HAP-1 (cell line): ENCODE results near the gene MAN2A1.

ENCODE experiments used
- DNase-seq, 2 experiments: peaks; one replicate each; pipeline ENCODE4 v3.0.0-alpha.2; 2016 to 2020; ENCODE audit warnings: low spot score in 2 of 2
- H3K27me3 ChIP-seq: fragments of 250-450 bp; sonication (Bioruptor Pico); 2 replicates; pipeline ENCODE4 v1.5.1; 2020; ENCODE audit warnings: low read depth, mild to moderate bottlenecking, moderate library complexity
- H3K36me3 ChIP-seq: fragments of 250-450 bp; sonication (Bioruptor Pico); replicated peaks from 2 replicates; pipeline ENCODE4 v1.5.1; 2020; ENCODE audit warnings: mild to moderate bottlenecking
- H3K4me1 ChIP-seq: fragments of 250-450 bp; sonication (Bioruptor Pico); 2 replicates; pipeline ENCODE4 v1.5.1; 2020; ENCODE audit warnings: mild to moderate bottlenecking
- H3K4me3 ChIP-seq: fragments of 250-450 bp; sonication (Bioruptor Pico); 2 replicates; pipeline ENCODE4 v1.5.1; 2020; ENCODE audit warnings: mild to moderate bottlenecking, moderate library complexity
- H3K9me3 ChIP-seq: fragments of 250-450 bp; sonication (Bioruptor Pico); 2 replicates; pipeline ENCODE4 v1.5.1; 2020; ENCODE audit warnings: mild to moderate bottlenecking, moderate library complexity
- in situ Hi-C: fragments of 300-500 bp; cut with MboI; formaldehyde crosslinking; loops from 3 replicates; pipeline ENCODE4 v1.14.3; 2020; ENCODE audit warnings: low sequenced_read_pairs, inconsistent platforms, mixed read lengths

MAN2A1 gene

GRCh38 chr5:109660301-109660700 is 29.4 kb upstream of the MAN2A1 start:
- no peak for DNase-seq
- in situ Hi-C loops: no loop called here
- Histone ChIP-seq H3K4me1 (no peaks in the 10 kb centered on the region), H3K36me3 (no peaks in the 10 kb centered on the region), H3K4me3 (no peak overlapping the region), H3K9me3 (no peaks in the 10 kb centered on the region), H3K27me3 (no peaks in the 10 kb centered on the region)

DNA sequence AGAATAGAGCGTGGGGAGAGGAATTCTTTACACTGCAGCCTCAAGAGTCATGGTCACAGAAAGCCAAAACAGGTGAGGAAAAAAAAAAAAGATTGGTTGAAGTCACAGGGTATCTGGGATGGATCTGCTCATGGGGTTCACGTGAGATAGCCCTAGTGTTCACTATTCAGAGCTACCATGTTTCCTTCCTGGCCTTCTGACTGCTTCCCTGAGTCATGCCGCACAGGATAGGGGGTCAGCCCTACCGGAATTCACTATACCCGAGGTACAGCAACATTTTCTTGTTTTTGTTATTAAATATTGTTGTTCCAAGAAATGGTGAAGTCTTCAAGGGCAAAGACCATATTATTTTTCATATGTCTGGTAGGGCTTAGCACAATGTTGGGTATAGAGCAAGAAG is 21.5 kb upstream of the MAN2A1 start:
- no peak for DNase-seq
- in situ Hi-C loops: no loop called here
- Histone ChIP-seq H3K4me1 (no peaks in the 10 kb centered on the region; the same call in 1 of the 2 replicates), H3K9me3 (no peaks in the 10 kb centered on the region), H3K4me3 (no peak overlapping the region), H3K36me3 (no peaks in the 10 kb centered on the region), H3K27me3 (peaks cover 13% of the 10 kb centered on the region; the same call in 1 of the 2 replicates)

- no peaks in the 10 kb centered on the region for H3K36me3 ChIP-seq
Measured at GRCh38 chr5:109668668-109669422, 20.9 kb upstream of the MAN2A1 start.

GRCh38 chr5:109669991-109670706 is 19.6 kb upstream of the MAN2A1 start:
- in situ Hi-C loops: no loop called here
- no peak for DNase-seq
- no peaks in the 10 kb centered on the region for H3K36me3 ChIP-seq
- H3K27me3 ChIP-seq: peaks cover 13% of the 10 kb centered on the region; the same call in 1 of the 2 replicates
- H3K4me3 ChIP-seq: no peak overlapping the region
- no peaks in the 10 kb centered on the region for H3K9me3 ChIP-seq
- no peaks in the 10 kb centered on the region; the same call in 1 of the 2 replicates for H3K4me1 ChIP-seq

More at GRCh38 chr5:109668668-109669422, 20.9 kb upstream of the MAN2A1 start:
- H3K9me3 ChIP-seq: no peaks in the 10 kb centered on the region
- H3K4me1 ChIP-seq: no peaks in the 10 kb centered on the region; the same call in 1 of the 2 replicates
- H3K4me3 ChIP-seq: no peak overlapping the region
- peaks cover 13% of the 10 kb centered on the region; the same call in 1 of the 2 replicates for H3K27me3 ChIP-seq
- no peak for DNase-seq
- in situ Hi-C loops: no loop called here

- in situ Hi-C loops: no loop called here
- no peaks in the 10 kb centered on the region for H3K9me3 ChIP-seq
- DNase-seq: no peak
- no peaks in the 10 kb centered on the region for H3K36me3 ChIP-seq
- peaks cover 13% of the 10 kb centered on the region; the same call in 1 of the 2 replicates for H3K27me3 ChIP-seq
- H3K4me1 ChIP-seq: no peaks in the 10 kb centered on the region
- no peak overlapping the region for H3K4me3 ChIP-seq
Measured at GRCh38 chr5:109671136-109671535, 18.6 kb upstream of the MAN2A1 start.

- Histone ChIP-seq H3K4me3 (no peak overlapping the region), H3K4me1 (no peaks in the 10 kb centered on the region), H3K9me3 (no peaks in the 10 kb centered on the region), H3K27me3 (peaks cover 13% of the 10 kb centered on the region; the same call in 1 of the 2 replicates), H3K36me3 (no peaks in the 10 kb centered on the region)
- no peak for DNase-seq
- in situ Hi-C loops: no loop called here
Measured at GRCh38 chr5:109674596-109674995, 15.1 kb upstream of the MAN2A1 start.

DNA sequence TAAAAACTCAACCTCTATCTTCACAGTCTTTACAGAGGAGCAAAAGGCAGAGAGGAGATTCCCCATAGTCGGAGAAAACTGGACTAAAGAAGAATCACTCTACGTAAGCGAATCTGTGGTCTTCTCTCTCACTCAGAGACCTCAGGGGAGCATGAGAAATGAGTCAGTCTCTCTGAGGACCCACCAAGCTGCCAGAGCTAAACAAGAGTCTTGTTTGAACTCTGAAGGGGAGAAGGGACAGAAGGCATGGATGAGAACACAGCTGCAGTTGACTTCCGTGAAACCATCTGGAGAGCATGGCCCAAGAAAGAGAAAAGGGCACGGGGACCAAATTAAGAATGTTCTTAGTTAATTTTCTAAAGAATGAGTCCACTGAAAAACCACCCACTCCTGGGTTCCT is 12.8 kb upstream of the MAN2A1 start:
- H3K4me1 ChIP-seq: no peaks in the 10 kb centered on the region; the same call in 1 of the 2 replicates
- no peaks in the 10 kb centered on the region for H3K9me3 ChIP-seq
- in situ Hi-C loops: no loop called here
- peaks cover 9% of the 10 kb centered on the region; the same call in 1 of the 2 replicates for H3K27me3 ChIP-seq
- no peak overlapping the region for H3K4me3 ChIP-seq
- no peaks in the 10 kb centered on the region for H3K36me3 ChIP-seq
- DNase-seq: no peak

GRCh38 chr5:109678447-109678846 is 11.3 kb upstream of the MAN2A1 start:
- H3K9me3 ChIP-seq: no peaks in the 10 kb centered on the region
- H3K4me3 ChIP-seq: no peak overlapping the region
- no peak for DNase-seq
- in situ Hi-C loops: no loop called here
- no peaks in the 10 kb centered on the region for H3K27me3 ChIP-seq
- no peaks in the 10 kb centered on the region; the same call in 1 of the 2 replicates for H3K4me1 ChIP-seq
- no peaks in the 10 kb centered on the region for H3K36me3 ChIP-seq

DNA sequence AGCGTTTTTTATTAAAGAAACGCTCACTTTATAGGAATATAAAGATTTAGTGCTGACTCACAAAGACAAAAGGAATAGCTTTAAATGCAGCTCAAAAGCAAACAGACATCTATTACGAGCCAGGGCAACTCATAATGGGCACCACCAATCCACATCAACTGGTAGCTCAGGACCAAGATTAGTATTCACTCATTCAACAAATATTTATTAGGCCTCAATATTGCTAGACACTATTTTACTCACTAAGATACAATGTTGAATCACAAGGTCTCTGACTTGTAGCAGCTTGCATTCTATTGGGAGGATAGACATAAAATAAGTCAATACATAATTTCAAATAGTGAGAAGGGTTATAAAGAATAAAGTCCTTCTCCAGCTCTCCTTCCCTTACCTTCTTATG is 8.0 kb upstream of the MAN2A1 start:
- DNase-seq: no peak
- no peaks in the 10 kb centered on the region; the same call in 1 of the 2 replicates for H3K4me1 ChIP-seq
- no peaks in the 10 kb centered on the region for H3K9me3 ChIP-seq
- H3K4me3 ChIP-seq: no peak overlapping the region
- in situ Hi-C loops: no loop called here
- H3K36me3 ChIP-seq: no peaks in the 10 kb centered on the region
- H3K27me3 ChIP-seq: no peaks in the 10 kb centered on the region

DNA sequence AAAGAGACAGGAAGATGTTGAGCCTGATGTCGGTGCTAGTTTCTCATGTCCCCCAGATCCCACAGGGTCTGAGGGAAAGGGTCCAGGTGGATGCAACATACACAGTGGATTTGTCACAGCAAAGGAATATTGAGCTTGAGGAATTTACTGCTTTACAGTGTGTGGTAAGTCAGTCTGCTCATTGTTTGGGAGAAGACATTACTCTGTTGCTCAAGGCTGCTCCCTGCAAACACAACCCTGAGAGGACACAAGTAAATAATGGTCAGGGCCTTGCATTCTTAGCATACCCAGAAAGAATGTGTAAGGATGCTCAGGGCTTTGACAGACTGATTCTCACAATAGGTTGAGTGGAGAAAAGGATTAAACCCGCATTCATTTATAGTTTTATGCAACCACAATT is 7.3 kb upstream of the MAN2A1 start:
- no peak for DNase-seq
- no peaks in the 10 kb centered on the region for H3K36me3 ChIP-seq
- no peaks in the 10 kb centered on the region for H3K9me3 ChIP-seq
- no peaks in the 10 kb centered on the region; the same call in 1 of the 2 replicates for H3K4me1 ChIP-seq
- H3K27me3 ChIP-seq: no peaks in the 10 kb centered on the region
- in situ Hi-C loops: no loop called here
- no peak overlapping the region for H3K4me3 ChIP-seq

DNA sequence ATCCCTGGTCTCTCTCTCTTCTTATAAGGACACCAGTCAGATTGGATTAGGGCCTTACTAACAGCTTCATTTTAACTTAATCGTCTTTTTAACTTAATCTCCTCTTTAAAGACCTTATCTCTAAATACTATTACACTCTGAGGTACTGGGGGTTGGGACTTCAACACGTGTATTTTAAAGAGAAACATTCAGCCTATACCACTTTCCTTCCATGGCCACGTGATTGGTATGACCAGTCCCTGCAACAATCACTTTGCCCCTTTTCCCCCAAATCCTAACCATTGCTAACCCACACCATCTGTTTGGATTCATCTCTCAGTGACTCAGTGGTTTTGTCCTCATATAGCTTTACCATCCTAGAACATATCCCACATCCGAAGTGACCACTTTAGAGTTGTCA is 3.8 kb upstream of the MAN2A1 start:
- no peak overlapping the region for H3K4me3 ChIP-seq
- no peaks in the 10 kb centered on the region; the same call in 1 of the 2 replicates for H3K4me1 ChIP-seq
- H3K27me3 ChIP-seq: no peaks in the 10 kb centered on the region
- H3K36me3 ChIP-seq: no peaks in the 10 kb centered on the region
- no peak for DNase-seq
- peaks cover 13% of the 10 kb centered on the region for H3K9me3 ChIP-seq
- in situ Hi-C loops: no loop called here

GRCh38 chr5:109688630-109688969 is 1.1 kb upstream of the MAN2A1 start:
- no peaks in the 10 kb centered on the region for H3K27me3 ChIP-seq
- DNase-seq: peak; percentile 36 to 40
- H3K4me3 ChIP-seq: peak overlapping the region; percentile 91; the same call in 1 of the 2 replicates
- in situ Hi-C loops: no loop called here
- no peaks in the 10 kb centered on the region for H3K36me3 ChIP-seq
- peaks cover 6% of the 10 kb centered on the region for H3K4me1 ChIP-seq
- H3K9me3 ChIP-seq: peaks cover 13% of the 10 kb centered on the region

DNA sequence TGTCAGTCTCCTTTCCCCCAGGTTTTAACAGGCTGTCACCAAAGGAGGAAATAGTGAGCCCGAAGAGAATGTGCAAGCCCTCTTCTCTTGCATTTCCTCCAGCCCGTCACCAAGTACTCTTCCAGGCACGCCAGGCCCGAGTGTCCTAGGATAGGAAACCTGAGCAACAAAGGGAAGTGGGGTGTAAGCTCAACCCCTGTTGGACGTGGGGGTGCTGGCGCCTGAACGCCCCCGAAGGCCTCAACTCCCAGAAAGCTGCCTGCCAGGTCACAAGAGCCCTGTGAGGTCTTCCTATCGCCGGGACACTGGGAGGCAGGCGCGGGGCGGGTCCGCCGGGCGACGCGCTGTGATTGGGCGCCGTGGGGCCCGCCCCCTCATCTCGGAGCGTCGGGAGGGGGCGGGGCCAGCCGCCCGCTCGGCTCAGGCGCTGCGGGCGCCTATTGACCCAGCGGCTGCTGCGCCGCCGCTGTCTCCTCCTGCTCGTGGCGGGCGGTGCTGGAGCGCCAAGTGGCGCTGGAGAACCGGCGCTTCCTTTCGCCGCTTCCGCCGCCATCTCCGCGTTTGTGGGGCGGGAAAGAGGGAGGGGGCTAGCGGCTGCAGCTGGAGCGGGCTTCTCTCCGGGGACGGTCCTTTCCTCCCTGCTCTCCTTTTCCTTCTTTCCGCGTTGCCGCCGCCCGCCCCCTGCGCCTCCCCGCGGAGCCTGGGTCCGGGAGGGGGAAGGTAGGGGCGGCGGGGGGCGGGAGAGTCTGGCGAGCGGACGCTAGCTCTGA is 572 bp upstream of the MAN2A1 start:
- Histone ChIP-seq H3K9me3 (peaks cover 13% of the 10 kb centered on the region), H3K36me3 (no peaks in the 10 kb centered on the region), H3K4me1 (peaks cover 11% of the 10 kb centered on the region), H3K4me3 (peak overlapping the region; percentile 91), H3K27me3 (no peaks in the 10 kb centered on the region)
- in situ Hi-C loops: no loop called here
- DNase-seq: peak; percentile 82 to 87
